ENCODE data around the gene ELFN1. TPM values are rescaled to one million over a fixed set of nuclear protein-coding genes. Genes with fewer than 3 reads are reported as not detected.

ELFN1 gene
- total and polyA plus RNA-seq, 2 donors (not counting 3 experiments of a cell fraction or from before 2014, with no cell fraction given) = 0.37 to 1.0 TPM

DNA sequence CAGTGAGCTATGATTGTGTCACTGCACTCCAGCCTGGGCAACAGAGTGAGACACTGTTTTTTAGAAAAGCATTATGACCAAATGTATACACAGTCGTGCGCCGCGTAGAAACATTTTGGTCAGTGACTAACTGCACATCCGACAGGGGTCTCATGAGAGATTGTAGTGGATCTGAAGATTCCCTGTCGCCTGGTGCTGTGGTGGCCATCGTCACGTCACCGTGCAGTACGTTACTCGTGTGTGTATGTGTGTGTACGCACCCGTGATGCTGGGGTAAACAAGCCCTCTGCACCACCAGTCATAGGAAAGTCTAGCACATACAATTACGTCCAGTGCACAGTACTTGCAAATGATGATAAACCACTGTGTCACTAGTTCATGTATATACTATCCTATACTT, 109.4 kb downstream of the ELFN1 start:
- ChIA-PET CTCF (no interaction called here), POLR2A (no interaction called here)
- no peaks in the 10 kb centered on the region for H3K79me2 ChIP-seq (ENCODE audit: control insufficient read depth, insufficient read depth, low read length)
- no peak overlapping the region for H2AFZ ChIP-seq (ENCODE audit: low read depth, low read length)
- H3K4me1 ChIP-seq (ENCODE audit: control insufficient read depth, extremely low read depth, insufficient read depth, low read length) = no peaks in the 10 kb centered on the region
- H3K27me3 ChIP-seq (ENCODE audit: control insufficient read depth in 2 of 2, insufficient read depth in 2 of 2, low read length in 2 of 2) = peaks cover 0 to 2% of the 10 kb centered on the region in 2 experiments
- TF ChIP-seq, protein P1, sequence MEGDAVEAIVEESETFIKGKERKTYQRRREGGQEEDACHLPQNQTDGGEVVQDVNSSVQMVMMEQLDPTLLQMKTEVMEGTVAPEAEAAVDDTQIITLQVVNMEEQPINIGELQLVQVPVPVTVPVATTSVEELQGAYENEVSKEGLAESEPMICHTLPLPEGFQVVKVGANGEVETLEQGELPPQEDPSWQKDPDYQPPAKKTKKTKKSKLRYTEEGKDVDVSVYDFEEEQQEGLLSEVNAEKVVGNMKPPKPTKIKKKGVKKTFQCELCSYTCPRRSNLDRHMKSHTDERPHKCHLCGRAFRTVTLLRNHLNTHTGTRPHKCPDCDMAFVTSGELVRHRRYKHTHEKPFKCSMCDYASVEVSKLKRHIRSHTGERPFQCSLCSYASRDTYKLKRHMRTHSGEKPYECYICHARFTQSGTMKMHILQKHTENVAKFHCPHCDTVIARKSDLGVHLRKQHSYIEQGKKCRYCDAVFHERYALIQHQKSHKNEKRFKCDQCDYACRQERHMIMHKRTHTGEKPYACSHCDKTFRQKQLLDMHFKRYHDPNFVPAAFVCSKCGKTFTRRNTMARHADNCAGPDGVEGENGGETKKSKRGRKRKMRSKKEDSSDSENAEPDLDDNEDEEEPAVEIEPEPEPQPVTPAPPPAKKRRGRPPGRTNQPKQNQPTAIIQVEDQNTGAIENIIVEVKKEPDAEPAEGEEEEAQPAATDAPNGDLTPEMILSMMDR (IDR thresholded peaks at IDR 0.05; ENCODE audit: extremely low read depth in 1 of 2, insufficient read depth in 1 of 2, low read depth in 1 of 2, low read length in 2 of 2) = no peak
- TF ChIP-seq MYC (IDR thresholded peaks at IDR 0.05; ENCODE audit: low read depth, low read length) (no peak), FOS (IDR thresholded peaks at IDR 0.05; ENCODE audit: borderline replicate concordance, insufficient read depth, low read length) (no peak), GATA2 (IDR thresholded peaks at IDR 0.05; ENCODE audit: insufficient read depth, insufficient read length, low read depth, low read length) (no peak)
- TF ChIP-seq, protein P2, sequence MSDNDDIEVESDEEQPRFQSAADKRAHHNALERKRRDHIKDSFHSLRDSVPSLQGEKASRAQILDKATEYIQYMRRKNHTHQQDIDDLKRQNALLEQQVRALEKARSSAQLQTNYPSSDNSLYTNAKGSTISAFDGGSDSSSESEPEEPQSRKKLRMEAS (IDR thresholded peaks at IDR 0.05; ENCODE audit: insufficient read depth, insufficient read length) = no peak
- no peaks in the 10 kb centered on the region for H3K9me1 ChIP-seq (replicated peaks; ENCODE audit: control insufficient read depth, extremely low read depth, insufficient read depth, low read length)
- no peak for FAIRE-seq
- no peak for DNase-seq (ENCODE audit: low read depth, low spot score)
- no peak overlapping the region for H3K27ac ChIP-seq (ENCODE audit: insufficient read depth, low read depth, low read length)
- no peak overlapping the region for H3K4me3 ChIP-seq (replicated peaks in 1 of 3; ENCODE audit: insufficient read depth in 1 of 3, low read depth in 1 of 3, low read length in 3 of 3)
- no TSS peak for BruUV-seq (replicated peaks)
- dilution Hi-C loops (cut with MboI; ENCODE audit: extremely low pct_ligation_motif_present, low sequenced_read_pairs) (no loop called here), intact Hi-C loops (cut with micrococcal nuclease) (no loop called here)
- H3K9me3 ChIP-seq (replicated peaks; ENCODE audit: control insufficient read depth, insufficient read depth, low read length) = no peaks in the 10 kb centered on the region
- no peaks in the 10 kb centered on the region for H3K36me3 ChIP-seq (ENCODE audit: control insufficient read depth in 2 of 2, extremely low read depth in 1 of 2, insufficient read depth in 2 of 2, low read length in 2 of 2)
- H4K20me1 ChIP-seq (replicated peaks; ENCODE audit: control insufficient read depth, extremely low read depth, insufficient read depth, low read length) = no peaks in the 10 kb centered on the region
- no peak overlapping the region for H3K4me2 ChIP-seq (ENCODE audit: insufficient read depth, low read length)
- no peak overlapping the region for H3K9ac ChIP-seq (replicated peaks; ENCODE audit: extremely low read depth, insufficient read depth, low read length)

DNA sequence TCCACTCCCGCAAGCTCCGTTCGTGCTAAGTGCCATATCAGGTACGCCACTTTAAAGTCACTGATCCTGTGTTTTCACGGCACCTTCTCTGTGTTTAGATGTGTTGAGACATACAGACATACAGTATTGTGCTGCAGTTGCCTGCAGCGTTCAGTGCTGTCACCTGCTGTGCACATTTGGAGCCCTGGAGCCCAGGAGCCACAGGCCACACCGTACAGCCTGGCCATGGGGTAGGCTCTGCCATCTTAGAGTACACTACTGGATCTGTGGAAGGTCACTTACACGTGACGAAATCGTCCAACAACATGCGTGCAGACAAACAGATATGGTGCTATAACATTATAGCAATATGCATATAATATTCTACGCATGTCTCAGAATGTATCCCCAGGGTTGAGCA, 111.3 kb downstream of the ELFN1 start:
- Histone ChIP-seq H3K79me2 (ENCODE audit: control insufficient read depth, insufficient read depth, low read length) (no peaks in the 10 kb centered on the region), H3K4me2 (ENCODE audit: insufficient read depth, low read length) (no peak overlapping the region), H3K27me3 (ENCODE audit: control insufficient read depth in 2 of 2, insufficient read depth in 2 of 2, low read length in 2 of 2) (no peaks in the 10 kb centered on the region), H3K4me3 (replicated peaks in 1 of 3; ENCODE audit: insufficient read depth in 1 of 3, low read depth in 1 of 3, low read length in 3 of 3) (no peak overlapping the region), H3K4me1 (ENCODE audit: control insufficient read depth, extremely low read depth, insufficient read depth, low read length) (no peaks in the 10 kb centered on the region), H3K9me3 (replicated peaks; ENCODE audit: control insufficient read depth, insufficient read depth, low read length) (no peaks in the 10 kb centered on the region), H4K20me1 (replicated peaks; ENCODE audit: control insufficient read depth, extremely low read depth, insufficient read depth, low read length) (no peaks in the 10 kb centered on the region), H3K27ac (ENCODE audit: insufficient read depth, low read depth, low read length) (no peak overlapping the region), H3K9me1 (replicated peaks; ENCODE audit: control insufficient read depth, extremely low read depth, insufficient read depth, low read length) (no peaks in the 10 kb centered on the region), H2AFZ (ENCODE audit: low read depth, low read length) (no peak overlapping the region), H3K9ac (replicated peaks; ENCODE audit: extremely low read depth, insufficient read depth, low read length) (no peak overlapping the region), H3K36me3 (ENCODE audit: control insufficient read depth in 2 of 2, extremely low read depth in 1 of 2, insufficient read depth in 2 of 2, low read length in 2 of 2) (no peaks in the 10 kb centered on the region)
- DNase-seq (ENCODE audit: low read depth, low spot score) = no peak
- intact Hi-C loops (cut with micrococcal nuclease) (no loop called here), dilution Hi-C loops (cut with MboI; ENCODE audit: extremely low pct_ligation_motif_present, low sequenced_read_pairs) (no loop called here)
- ChIA-PET CTCF (no interaction called here), POLR2A (no interaction called here)
- FAIRE-seq = no peak
- no peak for TF ChIP-seq GATA2 (IDR thresholded peaks at IDR 0.05; ENCODE audit: insufficient read depth, insufficient read length, low read depth, low read length)
- no peak for TF ChIP-seq FOS (IDR thresholded peaks at IDR 0.05; ENCODE audit: borderline replicate concordance, insufficient read depth, low read length)
- no peak for TF ChIP-seq EZH2 (IDR thresholded peaks at IDR 0.05; ENCODE audit: borderline replicate concordance, low read depth, low read length, severe bottlenecking)
- TF ChIP-seq, protein P1 (IDR thresholded peaks at IDR 0.05; ENCODE audit: extremely low read depth in 1 of 2, insufficient read depth in 1 of 2, low read depth in 1 of 2, low read length in 2 of 2) = no peak
- no TSS peak for BruUV-seq (replicated peaks)

Data from endothelial cell of umbilical vein (primary cell).